Mesenchymal stem cell (in vitro differentiated cells and primary cell): ENCODE results near the gene NOMO2.
A peak's percentile ranks its signal among the peaks of the same experiment; 100 is the strongest.
"Not testable (repeated sequence)": the region's sequence is repeated elsewhere in the genome, so short reads cannot be mapped to it uniquely, and the experiment has no call there.

Experiments
- DNase-seq: peaks from one replicate; pipeline ENCODE4 v3.0.0-alpha.2; 2013
- H2AFZ ChIP-seq: one replicate; pipeline ENCODE4 v1.6.1; 2013; ENCODE audit warnings: low read depth, mild to moderate bottlenecking, control low read depth, inconsistent platforms, low read length, moderate library complexity
- H2AK5ac ChIP-seq: 2 replicates; pipeline ENCODE4 v1.6.1; 2013; ENCODE audit warnings: low read length, moderate library complexity, mild to moderate bottlenecking, inconsistent platforms; ENCODE audit not compliant: severe bottlenecking
- H2BK120ac ChIP-seq: one replicate; pipeline ENCODE4 v1.6.1; 2013; ENCODE audit warnings: low read depth, mild to moderate bottlenecking, inconsistent platforms, low read length, moderate library complexity
- H2BK12ac ChIP-seq, 2 experiments: one replicate each; pipeline ENCODE4 v1.6.1; 2013; ENCODE audit warnings: inconsistent platforms in 2 of 2, low read length in 2 of 2, mild to moderate bottlenecking in 2 of 2, moderate library complexity in 2 of 2, control low read depth in 1 of 2
- H2BK15ac ChIP-seq: one replicate; pipeline ENCODE4 v1.6.1; 2013; ENCODE audit warnings: mild to moderate bottlenecking, low read depth, inconsistent platforms; ENCODE audit not compliant: poor library complexity, severe bottlenecking
- H2BK5ac ChIP-seq: 2 replicates; pipeline ENCODE4 v1.6.1; 2013; ENCODE audit warnings: low read depth, mild to moderate bottlenecking, low read length, control low read depth, inconsistent platforms; ENCODE audit not compliant: poor library complexity, severe bottlenecking
- H3K14ac ChIP-seq, 2 experiments: one replicate each; pipeline ENCODE4 v1.6.1; 2013; ENCODE audit warnings: inconsistent platforms in 2 of 2, low read length in 2 of 2, control low read depth in 1 of 2, mild to moderate bottlenecking in 1 of 2, moderate library complexity in 1 of 2
- H3K18ac ChIP-seq, 2 experiments: one replicate each; pipeline ENCODE4 v1.6.1; 2013; ENCODE audit warnings: inconsistent platforms in 2 of 2, low read length in 2 of 2, control low read depth in 1 of 2, low read depth in 1 of 2, mild to moderate bottlenecking in 1 of 2
- H3K23ac ChIP-seq, 2 experiments: one replicate each; pipeline ENCODE4 v1.6.1; 2013; ENCODE audit warnings: inconsistent platforms in 2 of 2, low read length in 2 of 2, mild to moderate bottlenecking in 2 of 2, moderate library complexity in 2 of 2, control low read depth in 1 of 2
- H3K27ac ChIP-seq: 2 replicates; pipeline ENCODE4 v1.5.1; 2013; ENCODE audit warnings: mild to moderate bottlenecking, moderate library complexity, low read length, control low read depth, inconsistent platforms; ENCODE audit not compliant: poor library complexity, severe bottlenecking
- H3K27me3 ChIP-seq, 2 experiments: 2 replicates each; pipeline versions ENCODE4 v1.6.1 to v1.7.0; 2013; ENCODE audit warnings: low read length in 2 of 2, mild to moderate bottlenecking in 2 of 2, moderate library complexity in 2 of 2, control low read depth in 1 of 2, inconsistent platforms in 1 of 2; ENCODE audit not compliant: control insufficient read depth in 1 of 2, insufficient read depth in 1 of 2
- H3K36me3 ChIP-seq, 2 experiments: 2 replicates each; pipeline versions ENCODE4 v1.6.1 to v1.7.0; 2013; ENCODE audit warnings: low read length in 2 of 2, control low read depth in 1 of 2, inconsistent platforms in 1 of 2, low read depth in 1 of 2, mild to moderate bottlenecking in 1 of 2; ENCODE audit not compliant: insufficient read depth in 2 of 2, control insufficient read depth in 1 of 2
- H3K4ac ChIP-seq, 2 experiments: one replicate each; pipeline ENCODE4 v1.6.1; 2013; ENCODE audit warnings: inconsistent platforms in 2 of 2, low read length in 2 of 2, mild to moderate bottlenecking in 2 of 2, moderate library complexity in 2 of 2, control low read depth in 1 of 2, low read depth in 1 of 2
- H3K4me1 ChIP-seq: 2 replicates; pipeline ENCODE4 v1.6.1; 2013; ENCODE audit warnings: low read depth, low read length, control low read depth; ENCODE audit not compliant: control insufficient read depth, insufficient read depth
- H3K4me2 ChIP-seq: 2 replicates; pipeline ENCODE4 v1.6.1; 2013; ENCODE audit warnings: low read length, mild to moderate bottlenecking, inconsistent platforms; ENCODE audit not compliant: poor library complexity, severe bottlenecking
- H3K4me3 ChIP-seq, 2 experiments: 2 replicates each; pipeline versions ENCODE4 v1.5.1 to v1.7.0; 2013; ENCODE audit warnings: low read length in 2 of 2, mild to moderate bottlenecking in 2 of 2, control low read depth in 1 of 2, low read depth in 1 of 2; ENCODE audit not compliant: insufficient read depth in 1 of 2
- H3K79me1 ChIP-seq: replicated peaks from 2 replicates; pipeline ENCODE4 v1.6.1; 2013; ENCODE audit warnings: mild to moderate bottlenecking, control low read depth, low read length, inconsistent platforms; ENCODE audit not compliant: poor library complexity, severe bottlenecking
- H3K9ac ChIP-seq: 2 replicates; pipeline ENCODE4 v1.7.0; 2013; ENCODE audit warnings: mild to moderate bottlenecking, low read length, moderate library complexity
- H3K9me3 ChIP-seq: 2 replicates; pipeline ENCODE4 v1.7.0; 2013; ENCODE audit warnings: mild to moderate bottlenecking, low read length; ENCODE audit not compliant: control insufficient read depth
- H4K8ac ChIP-seq: one replicate; pipeline ENCODE4 v1.6.1; 2013; ENCODE audit warnings: inconsistent platforms, mild to moderate bottlenecking, low read length, moderate library complexity
- H4K91ac ChIP-seq: one replicate; pipeline ENCODE4 v1.6.1; 2013; ENCODE audit warnings: mild to moderate bottlenecking, low read length, inconsistent platforms
- WGBS: methylation state at CpG from one replicate; pipeline ENCODE4 v1.1.7; 2013; ENCODE audit warnings: mixed read lengths; 5-methylcytosine and 5-hydroxymethylcytosine counted together

NOMO2 gene

DNA sequence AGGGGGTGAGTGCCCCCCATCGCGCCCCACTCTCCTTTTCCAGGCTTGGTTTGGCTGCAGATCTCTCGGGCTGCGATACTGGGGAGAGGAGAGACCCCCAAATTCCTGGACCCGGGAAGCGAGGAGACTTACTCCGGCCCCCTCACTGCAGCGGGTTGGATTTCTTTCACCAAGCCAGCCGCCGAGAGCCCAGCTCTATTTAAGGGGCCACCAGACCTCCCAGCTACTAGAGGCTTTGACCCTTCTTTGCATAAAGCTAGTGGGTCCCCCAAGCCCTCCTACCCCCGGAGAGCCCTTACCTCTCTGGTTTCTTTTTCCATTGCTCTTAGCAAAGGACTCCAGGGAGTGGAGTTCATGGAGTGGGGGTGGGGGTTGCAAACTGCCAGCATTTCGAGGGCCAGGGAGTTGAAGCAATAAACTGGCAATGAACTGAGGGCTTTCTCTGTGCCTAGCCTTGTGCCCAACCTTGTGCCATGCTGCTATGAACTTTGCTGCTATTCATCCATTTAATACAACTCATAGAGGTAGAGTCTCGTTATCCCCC is 9.5 kb upstream of the NOMO2 start:
- not testable (repeated sequence) for H3K18ac ChIP-seq, H2BK12ac ChIP-seq, H3K9me3 ChIP-seq, H4K91ac ChIP-seq, H2AFZ ChIP-seq, H3K4ac ChIP-seq, H4K8ac ChIP-seq, H3K9ac ChIP-seq, H2BK5ac ChIP-seq, H3K27ac ChIP-seq, H2BK15ac ChIP-seq, H3K4me3 ChIP-seq, H2AK5ac ChIP-seq, DNase-seq, H3K23ac ChIP-seq, H3K36me3 ChIP-seq, H3K4me1 ChIP-seq, H3K27me3 ChIP-seq, H3K14ac ChIP-seq, H3K79me1 ChIP-seq, H2BK120ac ChIP-seq
- peak overlapping the region; percentile 42 for H3K4me2 ChIP-seq
- 70% methylated on average over 1 of the region's 13 CpGs for WGBS

DNA sequence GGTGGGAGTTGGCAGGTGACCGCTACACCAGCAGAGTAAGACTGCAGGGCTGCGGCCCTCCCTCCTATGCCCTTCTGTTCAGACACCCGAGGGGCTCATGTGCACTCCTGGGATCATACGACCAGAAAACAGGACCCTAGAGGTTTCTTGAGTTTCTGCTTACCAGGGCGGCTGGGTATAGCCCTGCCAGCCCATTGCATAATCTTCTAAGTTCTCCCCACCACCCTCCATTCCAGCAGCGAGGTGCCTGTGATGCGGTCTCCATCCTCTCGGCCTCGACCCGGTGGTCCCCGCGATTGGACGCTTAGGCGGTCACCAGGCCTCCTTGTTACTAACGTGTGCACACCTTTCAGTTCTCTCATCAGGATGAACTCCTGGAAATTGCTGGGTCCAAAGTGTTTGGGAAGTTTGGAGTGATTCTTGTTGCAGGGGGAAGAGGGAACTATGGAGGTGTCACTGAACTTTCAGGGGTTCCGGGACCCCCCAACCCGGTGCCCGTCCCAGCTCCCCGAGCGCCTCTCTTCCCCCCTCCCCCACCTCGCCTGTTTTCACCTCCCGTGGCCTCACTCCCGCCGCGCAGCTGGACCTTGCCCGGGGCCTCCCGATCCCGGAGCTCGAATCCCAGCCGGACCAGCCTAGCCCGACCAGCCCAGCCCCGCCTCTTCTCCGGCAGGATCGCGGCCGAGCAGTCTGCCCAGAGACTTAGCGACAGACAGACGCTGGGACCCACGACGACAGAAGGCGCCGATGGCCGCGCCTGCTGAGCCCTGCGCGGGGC is 8.8 kb upstream of the NOMO2 start:
- H3K4me2 ChIP-seq, H3K14ac ChIP-seq, H3K79me1 ChIP-seq, H3K9me3 ChIP-seq, H2BK15ac ChIP-seq, H2BK12ac ChIP-seq, H4K91ac ChIP-seq, H4K8ac ChIP-seq, H2AK5ac ChIP-seq, H2BK5ac ChIP-seq, H3K27me3 ChIP-seq, H3K4ac ChIP-seq, H3K4me1 ChIP-seq, H2BK120ac ChIP-seq, H3K27ac ChIP-seq, H3K36me3 ChIP-seq, H3K18ac ChIP-seq, H3K9ac ChIP-seq, H3K4me3 ChIP-seq, H2AFZ ChIP-seq, H3K23ac ChIP-seq, DNase-seq: not testable (repeated sequence)
- 11% methylated on average over 3 of the region's 46 CpGs for WGBS

- not testable (repeated sequence) for H2BK120ac ChIP-seq, H3K23ac ChIP-seq
Observed at GRCh38 chr16:18560416-18561220, 1.3 kb downstream of the NOMO2 start.

GRCh38 chr16:18553671-18554070 is 8.2 kb downstream of the NOMO2 start:
- not testable (repeated sequence) for H3K18ac ChIP-seq, H3K27me3 ChIP-seq, H2BK12ac ChIP-seq, H2BK5ac ChIP-seq, H3K79me1 ChIP-seq, DNase-seq, H3K4ac ChIP-seq, H2BK15ac ChIP-seq, H3K4me2 ChIP-seq, H3K14ac ChIP-seq, H4K8ac ChIP-seq, H3K36me3 ChIP-seq, H3K27ac ChIP-seq, H2AFZ ChIP-seq, H2BK120ac ChIP-seq, H2AK5ac ChIP-seq, H3K9me3 ChIP-seq, H3K4me1 ChIP-seq, H3K4me3 ChIP-seq, H4K91ac ChIP-seq, H3K9ac ChIP-seq, H3K23ac ChIP-seq
- no CpG with 5 or more reads among the region's 5 CpGs for WGBS

More at GRCh38 chr16:18560416-18561220, 1.3 kb downstream of the NOMO2 start:
- H3K18ac ChIP-seq, H2BK5ac ChIP-seq, H2AFZ ChIP-seq, H3K79me1 ChIP-seq, H2BK12ac ChIP-seq, H3K14ac ChIP-seq, H3K4ac ChIP-seq, H2BK15ac ChIP-seq, H3K27ac ChIP-seq, H3K4me1 ChIP-seq, H3K9me3 ChIP-seq, H4K8ac ChIP-seq, H2AK5ac ChIP-seq, H3K27me3 ChIP-seq, H4K91ac ChIP-seq, DNase-seq, H3K36me3 ChIP-seq: not testable (repeated sequence)
- WGBS, result 56% methylated on average over 4 of the region's 16 CpGs
- Histone ChIP-seq H3K4me3 (peak overlapping the region in 1 of 2 experiments; percentile 70), H3K4me2 (peak overlapping the region; percentile 45), H3K9ac (peak overlapping the region; percentile 61)
